HG03064 (cell line): ENCODE measurements around the gene H19.

ENCODE experiments used
- ATAC-seq: cut with Tn5 transposase; IDR thresholded peaks from one replicate; pipeline ENCODE4 v1.9.1; 2021; ENCODE audit warnings: low read depth; ENCODE audit not compliant: unreplicated experiment

The H19 gene

DNA sequence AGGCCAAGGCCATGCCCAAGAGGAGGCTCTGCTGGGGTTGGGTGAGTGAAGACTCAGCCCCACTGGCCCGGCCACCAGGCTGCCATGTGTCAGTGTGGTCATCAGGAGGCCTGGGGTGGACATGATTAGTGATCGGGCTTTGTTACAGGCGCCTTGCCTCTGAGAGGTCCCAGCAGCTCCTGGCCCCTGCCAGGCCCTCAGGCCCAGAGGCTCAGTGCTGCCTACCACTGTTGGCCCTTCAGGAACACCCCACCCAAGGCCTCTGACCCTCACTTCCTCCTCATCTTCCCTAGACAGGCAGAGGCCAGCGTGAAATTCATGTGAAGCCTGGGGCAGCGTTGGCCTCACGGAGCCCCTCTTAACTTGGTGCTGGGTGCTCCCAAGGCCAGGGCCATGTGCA is 48.3 kb downstream of the H19 start:
- no peak for ATAC-seq

DNA sequence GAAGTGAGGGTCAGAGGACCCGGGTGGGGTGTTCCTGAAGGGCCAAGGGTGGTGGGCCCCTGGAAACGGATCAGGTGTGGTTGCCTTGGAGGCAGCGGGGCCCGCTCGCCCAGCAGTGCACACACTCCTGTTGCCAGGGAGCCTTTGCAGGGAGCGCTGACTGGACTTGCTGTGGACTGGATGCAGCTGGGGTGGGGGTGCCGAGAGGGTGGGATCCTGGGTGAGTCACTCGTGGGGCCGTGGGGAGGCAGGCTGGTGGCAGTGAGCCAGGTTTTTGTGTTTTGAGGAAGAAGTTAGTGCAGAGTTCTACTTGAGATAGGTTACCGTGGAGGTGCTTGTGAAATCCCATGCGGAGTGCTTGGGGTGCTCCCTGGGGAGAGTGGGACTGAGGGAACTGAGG is 49.3 kb downstream of the H19 start:
- ATAC-seq = no peak

GRCh38 chr11:1947592-1948237 is 49.9 kb downstream of the H19 start:
- no peak for ATAC-seq

- ATAC-seq = no peak
These were observed 50.7 kb downstream of the H19 start, which contains the start of gene MRPL23 for GRCh38 chr11:1946812-1947484. Gene MRPL23, plus strand, starts transcription at chr11:1947332. Its CDS starts 31 bp downstream, at chr11:1947363.
